ENCODE results near the gene PAK1. TPM values are rescaled to one million over a fixed set of nuclear protein-coding genes. Genes with fewer than 3 reads are reported as not detected.

Gene PAK1
- total and polyA plus RNA-seq, 2 donors (not counting 1 experiment from before 2014, with no cell fraction given) = 34.6 to 37.7 TPM

- Histone ChIP-seq H3K9ac (ENCODE audit: insufficient read depth, low read length) (no peak overlapping the region), H3K79me2 (ENCODE audit: control insufficient read depth, insufficient read depth, low read length) (peaks cover 4% of the 10 kb centered on the region), H3K4me2 (ENCODE audit: extremely low read depth, insufficient read depth, low read length) (no peak overlapping the region), H3K4me1 (ENCODE audit: control insufficient read depth, extremely low read depth, insufficient read depth, low read length) (no peaks in the 10 kb centered on the region), H3K27ac (ENCODE audit: insufficient read depth, low read length) (no peak overlapping the region), H3K4me3 (replicated peaks in 1 of 4; ENCODE audit: control extremely low read depth in 1 of 4, insufficient read depth in 1 of 4, low read depth in 3 of 4, low read length in 4 of 4) (no peak overlapping the region), H3K36me3 (ENCODE audit: control insufficient read depth, insufficient read depth, low read length) (no peaks in the 10 kb centered on the region), H3K27me3 (ENCODE audit: control insufficient read depth, insufficient read depth, low read length) (no peaks in the 10 kb centered on the region), H2AFZ (ENCODE audit: low read length) (no peak overlapping the region), H3K9me3 (ENCODE audit: control insufficient read depth, insufficient read depth, low read depth, low read length) (no peaks in the 10 kb centered on the region), H4K20me1 (ENCODE audit: control insufficient read depth, extremely low read depth, insufficient read depth, low read length) (no peaks in the 10 kb centered on the region)
- no peak for DNase-seq (ENCODE audit: low read depth in 2 of 2)
- no peak for TF ChIP-seq CTCF (conservative IDR thresholded peaks at IDR 0.05 in 1 of 2, IDR thresholded peaks at IDR 0.05 in 1 of 2; ENCODE audit: low read depth in 1 of 2, low read length in 2 of 2)
- TF ChIP-seq EZH2 (IDR thresholded peaks at IDR 0.05; ENCODE audit: low read length, missing control alignments) = no peak
Observed at GRCh38 chr11:77396305-77396704, 77.6 kb downstream of the PAK1 start.

GRCh38 chr11:77395460-77396173 is 78.3 kb downstream of the PAK1 start:
- no peak for DNase-seq (ENCODE audit: low read depth in 2 of 2)
- Histone ChIP-seq H3K4me3 (replicated peaks in 1 of 4; ENCODE audit: control extremely low read depth in 1 of 4, insufficient read depth in 1 of 4, low read depth in 3 of 4, low read length in 4 of 4) (no peak overlapping the region), H3K36me3 (ENCODE audit: control insufficient read depth, insufficient read depth, low read length) (no peaks in the 10 kb centered on the region), H3K27ac (ENCODE audit: insufficient read depth, low read length) (no peak overlapping the region), H4K20me1 (ENCODE audit: control insufficient read depth, extremely low read depth, insufficient read depth, low read length) (no peaks in the 10 kb centered on the region), H3K9me3 (ENCODE audit: control insufficient read depth, insufficient read depth, low read depth, low read length) (no peaks in the 10 kb centered on the region), H3K4me2 (ENCODE audit: extremely low read depth, insufficient read depth, low read length) (no peak overlapping the region), H3K4me1 (ENCODE audit: control insufficient read depth, extremely low read depth, insufficient read depth, low read length) (no peaks in the 10 kb centered on the region), H3K27me3 (ENCODE audit: control insufficient read depth, insufficient read depth, low read length) (no peaks in the 10 kb centered on the region), H2AFZ (ENCODE audit: low read length) (no peak overlapping the region), H3K9ac (ENCODE audit: insufficient read depth, low read length) (no peak overlapping the region), H3K79me2 (ENCODE audit: control insufficient read depth, insufficient read depth, low read length) (peaks cover 4% of the 10 kb centered on the region)
- TF ChIP-seq EZH2 (IDR thresholded peaks at IDR 0.05; ENCODE audit: low read length, missing control alignments) (no peak), CTCF (conservative IDR thresholded peaks at IDR 0.05 in 1 of 2, IDR thresholded peaks at IDR 0.05 in 1 of 2; ENCODE audit: low read depth in 1 of 2, low read length in 2 of 2) (no peak)

DNA sequence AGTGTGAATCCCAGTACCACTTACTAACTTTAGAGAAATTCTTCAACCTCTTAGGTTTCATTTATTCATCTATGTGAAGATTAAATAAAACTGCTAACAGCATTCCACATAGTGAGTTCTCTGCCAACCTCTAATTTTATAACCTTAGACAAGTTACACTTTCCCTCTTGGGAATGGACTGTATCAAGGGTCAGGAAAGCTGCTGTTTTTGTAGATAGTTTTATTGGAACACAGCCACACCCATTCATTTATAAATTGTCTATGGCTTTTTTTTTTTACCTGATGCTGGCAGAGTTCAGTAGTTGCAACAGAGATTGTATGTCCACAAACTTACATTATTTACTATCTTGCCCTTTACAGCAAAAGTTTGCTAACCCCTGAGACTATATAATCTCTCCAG is 81.1 kb downstream of the PAK1 start:
- Histone ChIP-seq H3K4me1 (ENCODE audit: control insufficient read depth, extremely low read depth, insufficient read depth, low read length) (no peaks in the 10 kb centered on the region), H3K79me2 (ENCODE audit: control insufficient read depth, insufficient read depth, low read length) (peaks cover 4% of the 10 kb centered on the region), H3K27ac (ENCODE audit: insufficient read depth, low read length) (no peak overlapping the region), H3K9ac (ENCODE audit: insufficient read depth, low read length) (no peak overlapping the region), H3K36me3 (ENCODE audit: control insufficient read depth, insufficient read depth, low read length) (no peaks in the 10 kb centered on the region), H3K9me3 (ENCODE audit: control insufficient read depth, insufficient read depth, low read depth, low read length) (no peaks in the 10 kb centered on the region), H4K20me1 (ENCODE audit: control insufficient read depth, extremely low read depth, insufficient read depth, low read length) (no peaks in the 10 kb centered on the region), H2AFZ (ENCODE audit: low read length) (no peak overlapping the region), H3K4me2 (ENCODE audit: extremely low read depth, insufficient read depth, low read length) (no peak overlapping the region), H3K4me3 (replicated peaks in 1 of 4; ENCODE audit: control extremely low read depth in 1 of 4, insufficient read depth in 1 of 4, low read depth in 3 of 4, low read length in 4 of 4) (no peak overlapping the region), H3K27me3 (ENCODE audit: control insufficient read depth, insufficient read depth, low read length) (no peaks in the 10 kb centered on the region)
- no peak for TF ChIP-seq CTCF (conservative IDR thresholded peaks at IDR 0.05 in 1 of 2, IDR thresholded peaks at IDR 0.05 in 1 of 2; ENCODE audit: low read depth in 1 of 2, low read length in 2 of 2)
- TF ChIP-seq EZH2 (IDR thresholded peaks at IDR 0.05; ENCODE audit: low read length, missing control alignments) = no peak
- no peak for DNase-seq (ENCODE audit: low read depth in 2 of 2)
